ENCODE results near the gene WDR7.

The WDR7 gene

GRCh38 chr18:56933472-56933871, 282.3 kb downstream of the WDR7 start:
- DNase-seq (ENCODE audit: low spot score) (no peak), ATAC-seq (ENCODE audit: low read depth) (no peak)
- no peaks in the 10 kb centered on the region for H3K4me1 ChIP-seq (ENCODE audit: insufficient read depth, poor library complexity, severe bottlenecking)
- no peaks in the 10 kb centered on the region for H3K27me3 ChIP-seq (ENCODE audit: insufficient read depth, poor library complexity, severe bottlenecking)
- H3K36me3 ChIP-seq (ENCODE audit: low read depth) = no peaks in the 10 kb centered on the region
- H3K4me3 ChIP-seq (ENCODE audit: severe bottlenecking) = no peak overlapping the region
- no peak overlapping the region for H3K27ac ChIP-seq (ENCODE audit: poor library complexity, severe bottlenecking)
- H3K9me3 ChIP-seq (ENCODE audit: severe bottlenecking) = no peaks in the 10 kb centered on the region
- TF ChIP-seq CTCF (IDR thresholded peaks at IDR 0.05; ENCODE audit: poor library complexity, severe bottlenecking) = no peak

- no peaks in the 10 kb centered on the region for H3K4me1 ChIP-seq (ENCODE audit: insufficient read depth, poor library complexity, severe bottlenecking)
- ATAC-seq (ENCODE audit: low read depth) (no peak), DNase-seq (ENCODE audit: low spot score) (no peak)
- H3K9me3 ChIP-seq (ENCODE audit: severe bottlenecking) = no peaks in the 10 kb centered on the region
- H3K27ac ChIP-seq (ENCODE audit: poor library complexity, severe bottlenecking) = no peak overlapping the region
- TF ChIP-seq CTCF (IDR thresholded peaks at IDR 0.05; ENCODE audit: poor library complexity, severe bottlenecking) = no peak
- H3K36me3 ChIP-seq (ENCODE audit: low read depth) = no peaks in the 10 kb centered on the region
- H3K27me3 ChIP-seq (ENCODE audit: insufficient read depth, poor library complexity, severe bottlenecking) = no peaks in the 10 kb centered on the region
- no peak overlapping the region for H3K4me3 ChIP-seq (ENCODE audit: severe bottlenecking)
These were observed 283.0 kb downstream of the WDR7 start for GRCh38 chr18:56934131-56934530.

GRCh38 chr18:56934906-56935305, 283.7 kb downstream of the WDR7 start:
- Histone ChIP-seq H3K27ac (ENCODE audit: poor library complexity, severe bottlenecking) (no peak overlapping the region), H3K9me3 (ENCODE audit: severe bottlenecking) (no peaks in the 10 kb centered on the region), H3K27me3 (ENCODE audit: insufficient read depth, poor library complexity, severe bottlenecking) (no peaks in the 10 kb centered on the region), H3K36me3 (ENCODE audit: low read depth) (no peaks in the 10 kb centered on the region), H3K4me3 (ENCODE audit: severe bottlenecking) (no peak overlapping the region), H3K4me1 (ENCODE audit: insufficient read depth, poor library complexity, severe bottlenecking) (no peaks in the 10 kb centered on the region)
- ATAC-seq (ENCODE audit: low read depth) (no peak), DNase-seq (ENCODE audit: low spot score) (no peak)
- TF ChIP-seq CTCF (IDR thresholded peaks at IDR 0.05; ENCODE audit: poor library complexity, severe bottlenecking) = no peak

- no peak overlapping the region for H3K27ac ChIP-seq (ENCODE audit: poor library complexity, severe bottlenecking)
- H3K4me3 ChIP-seq (ENCODE audit: severe bottlenecking) = no peak overlapping the region
- H3K36me3 ChIP-seq (ENCODE audit: low read depth) = no peaks in the 10 kb centered on the region
- H3K9me3 ChIP-seq (ENCODE audit: severe bottlenecking) = no peaks in the 10 kb centered on the region
- ATAC-seq (ENCODE audit: low read depth) (no peak), DNase-seq (ENCODE audit: low spot score) (no peak)
- no peaks in the 10 kb centered on the region for H3K27me3 ChIP-seq (ENCODE audit: insufficient read depth, poor library complexity, severe bottlenecking)
- H3K4me1 ChIP-seq (ENCODE audit: insufficient read depth, poor library complexity, severe bottlenecking) = no peaks in the 10 kb centered on the region
- TF ChIP-seq CTCF (IDR thresholded peaks at IDR 0.05; ENCODE audit: poor library complexity, severe bottlenecking) = no peak
These were observed 284.4 kb downstream of the WDR7 start for GRCh38 chr18:56935434-56936040.

GRCh38 chr18:56936457-56936856, 285.3 kb downstream of the WDR7 start:
- H3K27me3 ChIP-seq (ENCODE audit: insufficient read depth, poor library complexity, severe bottlenecking) = no peaks in the 10 kb centered on the region
- DNase-seq (ENCODE audit: low spot score) (no peak), ATAC-seq (ENCODE audit: low read depth) (no peak)
- TF ChIP-seq CTCF (IDR thresholded peaks at IDR 0.05; ENCODE audit: poor library complexity, severe bottlenecking) = no peak
- no peaks in the 10 kb centered on the region for H3K36me3 ChIP-seq (ENCODE audit: low read depth)
- no peaks in the 10 kb centered on the region for H3K4me1 ChIP-seq (ENCODE audit: insufficient read depth, poor library complexity, severe bottlenecking)
- no peaks in the 10 kb centered on the region for H3K9me3 ChIP-seq (ENCODE audit: severe bottlenecking)
- H3K27ac ChIP-seq (ENCODE audit: poor library complexity, severe bottlenecking) = no peak overlapping the region
- H3K4me3 ChIP-seq (ENCODE audit: severe bottlenecking) = no peak overlapping the region
